MM.1S (cell line): ENCODE data around the gene ERBIN.
"Not testable (repeated sequence)": the region's sequence is repeated elsewhere in the genome, so short reads cannot be mapped to it uniquely, and the experiment has no call there.

Source experiments
- DNase-seq: peaks from one replicate; pipeline ENCODE4 v3.0.0-alpha.2; 2015
- H2AFZ ChIP-seq: fragments of 300-600 bp; sonication (generic); 2 replicates; pipeline ENCODE4 v1.6.0; 2016; ENCODE audit warnings: antibody characterized with exemption, low read length
- H3F3A ChIP-seq: fragments of 300-600 bp; sonication (generic); 2 replicates; pipeline ENCODE4 v1.6.1; 2016; ENCODE audit warnings: mild to moderate bottlenecking, antibody characterized with exemption, low read length, moderate library complexity, mixed read lengths; ENCODE audit not compliant: insufficient read depth
- H3K27ac ChIP-seq: fragments of 300-600 bp; sonication (generic); 2 replicates; pipeline ENCODE4 v1.5.1; 2016; ENCODE audit warnings: mild to moderate bottlenecking, low read length
- H3K27me3 ChIP-seq: fragments of 300-600 bp; sonication (generic); replicated peaks from 2 replicates; pipeline ENCODE4 v1.6.0; 2016; ENCODE audit warnings: low read length; ENCODE audit not compliant: insufficient read depth
- H3K36me3 ChIP-seq: fragments of 300-600 bp; sonication (generic); replicated peaks from 2 replicates; pipeline ENCODE4 v1.6.1; 2016; ENCODE audit warnings: mild to moderate bottlenecking, low read length, mixed read lengths; ENCODE audit not compliant: insufficient read depth
- H3K4me1 ChIP-seq: fragments of 300-600 bp; sonication (generic); 2 replicates; pipeline ENCODE4 v1.6.1; 2016; ENCODE audit warnings: low read length, mixed read lengths
- H3K4me2 ChIP-seq: fragments of 300-600 bp; sonication (generic); 2 replicates; pipeline ENCODE4 v1.6.0; 2016; ENCODE audit warnings: low read depth, low read length
- H3K4me3 ChIP-seq: fragments of 300-600 bp; sonication (generic); 2 replicates; pipeline ENCODE4 v1.5.1; 2016; ENCODE audit warnings: low read length, mixed read lengths
- H3K79me2 ChIP-seq: fragments of 300-600 bp; sonication (generic); 2 replicates; pipeline ENCODE4 v1.6.1; 2016; ENCODE audit warnings: mixed run types, low read length, mixed read lengths
- H3K9ac ChIP-seq: fragments of 300-600 bp; sonication (generic); 2 replicates; pipeline ENCODE4 v1.6.1; 2016; ENCODE audit warnings: low read length, mixed read lengths
- H3K9me2 ChIP-seq: fragments of 300-600 bp; sonication (generic); replicated peaks from 2 replicates; pipeline ENCODE4 v1.6.1; 2016; ENCODE audit warnings: mild to moderate bottlenecking, low read length, mixed read lengths; ENCODE audit not compliant: insufficient read depth
- H3K9me3 ChIP-seq: fragments of 300-600 bp; sonication (generic); replicated peaks from 2 replicates; pipeline ENCODE4 v1.6.1; 2016; ENCODE audit warnings: mild to moderate bottlenecking, low read length, mixed read lengths; ENCODE audit not compliant: insufficient read depth
- H4K20me1 ChIP-seq: fragments of 300-600 bp; sonication (generic); 2 replicates; pipeline ENCODE4 v1.6.1; 2016; ENCODE audit warnings: mild to moderate bottlenecking, low read length, moderate library complexity, mixed read lengths; ENCODE audit not compliant: insufficient read depth
- EZH2 ChIP-seq: fragments of 300-600 bp; sonication (generic); optimal IDR thresholded peaks from 2 replicates; pipeline ENCODE3; 2017; ENCODE audit warnings: low read depth, mild to moderate bottlenecking, antibody characterized with exemption, low read length, mixed read lengths
- EZH2phosphoT487 ChIP-seq: fragments of 300-600 bp; sonication (generic); IDR thresholded peaks from 2 replicates; pipeline ENCODE4 v1.6.1; 2018; ENCODE audit warnings: antibody characterized with exemption, low read length
- TF ChIP-seq, protein P1 (sequence below): fragments of 300-600 bp; sonication (generic); IDR thresholded peaks from 2 replicates; pipeline ENCODE4 v1.5.1; 2016; ENCODE audit warnings: antibody characterized with exemption, low read length, mixed read lengths

The ERBIN gene

DNA sequence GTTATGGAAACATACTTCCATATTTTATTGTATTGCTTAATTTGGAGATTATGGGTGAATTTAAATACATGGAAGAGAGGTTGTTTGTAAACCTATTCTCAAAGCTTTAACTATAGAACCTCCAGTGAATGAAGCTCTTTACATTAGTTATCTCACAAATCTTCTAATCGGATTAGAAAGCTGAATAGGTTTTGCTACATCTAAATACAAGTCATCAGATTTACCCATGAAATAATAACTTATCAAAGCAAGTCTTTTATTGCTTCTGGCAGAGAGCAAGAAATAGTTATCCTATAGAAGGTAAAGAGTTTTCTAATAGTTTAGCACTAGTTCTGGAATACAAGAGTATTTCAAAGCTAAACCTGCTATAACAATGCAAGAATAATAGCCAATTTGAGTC lies 113.3 kb downstream of the ERBIN start:
- no peak overlapping the region for H3K4me3 ChIP-seq
- no peak overlapping the region for H2AFZ ChIP-seq
- TF ChIP-seq, protein P1, sequence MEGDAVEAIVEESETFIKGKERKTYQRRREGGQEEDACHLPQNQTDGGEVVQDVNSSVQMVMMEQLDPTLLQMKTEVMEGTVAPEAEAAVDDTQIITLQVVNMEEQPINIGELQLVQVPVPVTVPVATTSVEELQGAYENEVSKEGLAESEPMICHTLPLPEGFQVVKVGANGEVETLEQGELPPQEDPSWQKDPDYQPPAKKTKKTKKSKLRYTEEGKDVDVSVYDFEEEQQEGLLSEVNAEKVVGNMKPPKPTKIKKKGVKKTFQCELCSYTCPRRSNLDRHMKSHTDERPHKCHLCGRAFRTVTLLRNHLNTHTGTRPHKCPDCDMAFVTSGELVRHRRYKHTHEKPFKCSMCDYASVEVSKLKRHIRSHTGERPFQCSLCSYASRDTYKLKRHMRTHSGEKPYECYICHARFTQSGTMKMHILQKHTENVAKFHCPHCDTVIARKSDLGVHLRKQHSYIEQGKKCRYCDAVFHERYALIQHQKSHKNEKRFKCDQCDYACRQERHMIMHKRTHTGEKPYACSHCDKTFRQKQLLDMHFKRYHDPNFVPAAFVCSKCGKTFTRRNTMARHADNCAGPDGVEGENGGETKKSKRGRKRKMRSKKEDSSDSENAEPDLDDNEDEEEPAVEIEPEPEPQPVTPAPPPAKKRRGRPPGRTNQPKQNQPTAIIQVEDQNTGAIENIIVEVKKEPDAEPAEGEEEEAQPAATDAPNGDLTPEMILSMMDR, result no peak
- TF ChIP-seq EZH2 (no peak), EZH2phosphoT487 (no peak)
- no peaks in the 10 kb centered on the region for H3K27me3 ChIP-seq
- no peak for DNase-seq
- H3K9me2 ChIP-seq, result no peaks in the 10 kb centered on the region
- H3K4me2 ChIP-seq, result no peak overlapping the region
- H3K36me3 ChIP-seq, result no peaks in the 10 kb centered on the region
- H3K79me2 ChIP-seq, result no peaks in the 10 kb centered on the region
- no peak overlapping the region for H3K27ac ChIP-seq
- H3K9ac ChIP-seq, result no peak overlapping the region
- no peaks in the 10 kb centered on the region for H3F3A ChIP-seq
- no peaks in the 10 kb centered on the region for H3K9me3 ChIP-seq
- no peaks in the 10 kb centered on the region for H3K4me1 ChIP-seq
- no peaks in the 10 kb centered on the region for H4K20me1 ChIP-seq

DNA sequence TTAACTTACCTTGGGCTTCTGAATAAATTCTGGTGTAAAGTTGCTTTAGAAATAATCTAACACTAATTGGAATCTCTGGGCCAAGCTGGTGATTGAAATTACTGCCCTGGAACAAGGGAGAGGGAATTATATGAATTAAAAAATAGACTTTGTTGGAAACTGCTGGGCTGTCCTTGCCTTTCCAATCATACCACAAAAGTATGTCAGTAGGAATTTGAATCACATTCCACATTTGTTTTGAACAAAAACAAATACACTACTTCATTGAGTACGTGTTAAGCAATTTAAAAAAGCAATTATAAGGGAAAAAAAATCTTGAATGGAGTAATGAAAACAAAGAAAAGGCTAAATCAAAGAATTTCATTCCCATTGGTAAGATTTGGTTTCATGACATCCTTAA lies 115.3 kb downstream of the ERBIN start:
- H2AFZ ChIP-seq, result no peak overlapping the region
- no peaks in the 10 kb centered on the region for H3K9me2 ChIP-seq
- no peak overlapping the region for H3K4me2 ChIP-seq
- no peak overlapping the region for H3K4me3 ChIP-seq
- TF ChIP-seq EZH2phosphoT487 (no peak), EZH2 (no peak)
- TF ChIP-seq, protein P1, result no peak
- no peaks in the 10 kb centered on the region for H3F3A ChIP-seq
- H3K27me3 ChIP-seq, result no peaks in the 10 kb centered on the region
- no peak for DNase-seq
- no peaks in the 10 kb centered on the region for H3K9me3 ChIP-seq
- H4K20me1 ChIP-seq, result no peaks in the 10 kb centered on the region
- no peak overlapping the region for H3K27ac ChIP-seq
- no peaks in the 10 kb centered on the region for H3K4me1 ChIP-seq
- H3K79me2 ChIP-seq, result no peaks in the 10 kb centered on the region
- H3K9ac ChIP-seq, result no peak overlapping the region
- H3K36me3 ChIP-seq, result no peaks in the 10 kb centered on the region

DNA sequence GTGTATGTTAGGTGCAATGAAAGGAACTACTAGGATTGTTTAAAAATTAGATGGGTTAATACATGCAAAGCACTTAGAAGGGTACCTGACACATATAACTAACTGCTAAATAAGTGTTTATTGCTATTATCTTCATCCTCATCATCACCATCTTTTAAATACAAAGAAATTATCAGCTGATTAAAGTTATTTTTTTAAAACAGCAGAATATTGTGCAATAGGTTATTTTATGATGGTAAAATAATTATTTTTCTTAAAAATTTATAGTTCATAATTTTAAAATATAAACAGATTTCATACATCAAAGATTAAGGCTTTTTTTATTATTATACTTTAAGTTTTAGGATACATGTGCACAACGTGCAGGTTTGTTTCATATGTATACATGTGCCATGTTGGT lies 130.9 kb downstream of the ERBIN start:
- Histone ChIP-seq H3K4me3 (no peak overlapping the region), H3K4me2 (no peak overlapping the region), H2AFZ (no peak overlapping the region), H3K36me3 (peaks cover 4% of the 10 kb centered on the region), H4K20me1 (no peaks in the 10 kb centered on the region), H3K9me2 (no peaks in the 10 kb centered on the region), H3K9ac (no peak overlapping the region), H3F3A (0 out of 2 replicates have a peak, but pooled peaks cover 4% of the 10 kb centered on the region), H3K27me3 (no peaks in the 10 kb centered on the region), H3K4me1 (no peaks in the 10 kb centered on the region), H3K79me2 (no peaks in the 10 kb centered on the region), H3K9me3 (no peaks in the 10 kb centered on the region), H3K27ac (no peak overlapping the region)
- DNase-seq, result no peak
- no peak for TF ChIP-seq EZH2
- no peak for TF ChIP-seq EZH2phosphoT487
- TF ChIP-seq, protein P1, result no peak

DNA sequence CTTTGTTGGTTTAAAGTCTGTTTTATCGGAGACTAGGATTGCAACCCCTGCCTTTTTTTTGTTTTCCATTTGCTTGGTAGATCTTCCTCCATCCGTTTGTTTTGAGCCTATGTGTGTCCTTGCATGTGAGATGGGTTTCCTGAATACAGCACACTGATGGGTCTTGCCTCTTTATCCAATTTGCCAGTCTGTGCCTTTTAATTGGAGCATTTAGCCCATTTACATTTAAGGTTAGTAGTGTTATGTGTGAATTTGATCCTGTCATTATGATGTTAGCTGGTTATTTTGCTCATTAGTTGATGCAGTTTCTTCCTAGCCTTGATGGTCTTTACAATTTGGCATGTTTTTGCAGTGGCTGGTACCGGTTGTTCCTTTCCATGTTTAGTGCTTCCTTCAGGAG lies 134.9 kb downstream of the ERBIN start:
- DNase-seq, H3K4me3 ChIP-seq, H3K27ac ChIP-seq, H3K4me2 ChIP-seq, H3K36me3 ChIP-seq, H3K27me3 ChIP-seq, H4K20me1 ChIP-seq, H3K9ac ChIP-seq, H3K79me2 ChIP-seq, H3K9me2 ChIP-seq, H3F3A ChIP-seq, H3K9me3 ChIP-seq, H3K4me1 ChIP-seq, H2AFZ ChIP-seq: not testable (repeated sequence)

DNA sequence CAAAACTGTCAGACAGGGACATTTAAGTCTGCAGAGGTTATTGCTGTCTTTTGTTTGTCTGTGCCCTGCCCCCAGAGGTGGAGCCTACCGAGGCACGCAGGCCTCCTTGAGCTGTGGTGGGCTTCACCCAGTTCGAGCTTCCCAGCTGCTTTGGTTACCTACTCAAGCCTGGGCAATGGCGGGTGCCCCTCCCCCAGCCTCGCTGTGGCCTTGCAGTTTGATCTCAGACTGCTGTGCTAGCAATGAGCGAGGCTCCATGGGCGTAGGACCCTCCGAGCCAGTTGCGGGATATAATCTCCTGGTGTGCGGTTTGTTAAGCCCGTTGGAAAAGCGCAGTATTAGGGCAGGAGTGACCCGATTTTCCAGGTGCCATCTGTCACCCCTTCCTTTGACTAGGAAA lies 136.7 kb downstream of the ERBIN start:
- not testable (repeated sequence) for H3K4me2 ChIP-seq, DNase-seq, H3K9ac ChIP-seq, H3F3A ChIP-seq, H3K9me2 ChIP-seq, H3K36me3 ChIP-seq, H3K4me1 ChIP-seq, H3K4me3 ChIP-seq, H2AFZ ChIP-seq, H3K9me3 ChIP-seq, H4K20me1 ChIP-seq, H3K79me2 ChIP-seq, H3K27ac ChIP-seq, H3K27me3 ChIP-seq
